Activated CD4-positive, alpha-beta T cell treated with anti-CD3 and anti-CD28 coated beads for 36 hours (primary cell): ENCODE data around the gene IBA57. TPM values are rescaled to one million over a fixed set of nuclear protein-coding genes. Genes with fewer than 3 reads are reported as not detected.

Experiments
- ATAC-seq: fragments of 200-7000 bp; cut with Tn5 transposase; one replicate; pipeline ENCODE4 v1.10.0; 2021; ENCODE audit warnings: mild to moderate bottlenecking, moderate library complexity
- CTCF ChIA-PET: fragments of 350-600 bp; sonication (Branson Sonifier 250); formaldehyde crosslinking; loops from one replicate; lab custom pipeline; 2021; ENCODE audit warnings: antibody characterized with exemption; lab: Charles Lee
- POLR2A ChIA-PET: fragments of 350-600 bp; sonication (Branson Sonifier 250); formaldehyde crosslinking; loops from one replicate; lab custom pipeline; 2021; ENCODE audit warnings: antibody characterized with exemption, inconsistent platforms; lab: Charles Lee
- DNase-seq: peaks from one replicate; pipeline ENCODE4 v3.0.0-alpha.2; 2020
- H3K27ac Mint-ChIP-seq: one replicate; pipeline ENCODE4 v1.8.0; 2021; ENCODE audit warnings: mixed read lengths
- H3K27me3 Mint-ChIP-seq: one replicate; pipeline ENCODE4 v1.8.0; 2021; ENCODE audit warnings: mixed read lengths
- H3K36me3 Mint-ChIP-seq: one replicate; pipeline ENCODE4 v1.8.0; 2021; ENCODE audit warnings: low read depth, mixed read lengths
- H3K4me1 Mint-ChIP-seq: one replicate; pipeline ENCODE4 v1.8.0; 2021; ENCODE audit warnings: mixed read lengths
- H3K4me3 Mint-ChIP-seq: one replicate; pipeline ENCODE4 v1.8.0; 2021; ENCODE audit warnings: mild to moderate bottlenecking, moderate library complexity, mixed read lengths
- H3K9me3 Mint-ChIP-seq: one replicate; pipeline ENCODE4 v1.8.0; 2021; ENCODE audit warnings: low read depth, mixed read lengths
- intact Hi-C, 2 experiments: fragments of 100-400 bp; cut with DNase I in 1 of 2; cut with micrococcal nuclease in 1 of 2; formaldehyde crosslinking; loops; one replicate each; pipeline versions ENCODE4 v1.14.2 to v1.15.1; 2022 to 2024; cut with DNase I, micrococcal nuclease
- total RNA-seq, 2 experiments: library from RNA; stranded (reverse); gene quantifications; one replicate each; pipeline ENCODE4 v1.2.3, GENCODE V29; 2021

Gene IBA57
- total RNA-seq, 2 experiments from 2014 or later, result 6.0 to 8.3 TPM

DNA sequence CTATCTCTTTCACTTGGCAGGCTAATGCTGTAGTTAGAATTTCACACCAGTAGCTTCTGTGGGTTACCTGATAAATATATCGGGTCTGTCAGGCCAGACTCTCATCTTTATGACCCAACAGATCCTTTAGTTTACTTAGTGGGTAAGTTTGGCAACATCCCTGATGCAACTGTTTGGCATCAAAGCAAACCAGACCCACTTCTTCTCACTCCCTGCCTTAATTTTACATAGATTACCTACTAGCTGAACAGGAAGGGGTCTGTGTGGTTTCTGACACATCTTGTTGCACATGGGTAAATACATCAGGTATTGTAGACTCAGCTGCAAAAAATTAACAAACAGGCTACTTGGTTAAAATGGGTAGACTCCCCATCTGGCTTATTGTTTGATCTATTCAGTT is 28.7 kb upstream of the IBA57 start:
- H3K9me3 Mint-ChIP-seq, result no peaks in the 10 kb centered on the region
- peaks cover under 1% of the 10 kb centered on the region for H3K4me1 Mint-ChIP-seq
- H3K4me3 Mint-ChIP-seq, result no peak overlapping the region
- peaks cover 11% of the 10 kb centered on the region for H3K36me3 Mint-ChIP-seq
- POLR2A ChIA-PET, result interaction anchor here (0.6 to 2.3 kb wide), 2 partner anchors 30 to 45 kb away, joined by 3 to 8 read pairs; no protein-coding TSS in a partner anchor
- DNase-seq (no peak), ATAC-seq (no peak)
- H3K27me3 Mint-ChIP-seq, result peaks cover 2% of the 10 kb centered on the region
- intact Hi-C loops, result loop anchor here in 1 of 2 experiments (10.0 kb wide), 1 partner anchor 268 kb away; the partner anchor contains the start of gene TRIM11
- CTCF ChIA-PET, result interaction anchor here (0.6 to 3.6 kb wide), 5 partner anchors 14 to 137 kb away, joined by 3 to 12 read pairs (median 5); partner anchors contain the start of gene IBA57
- no peak overlapping the region for H3K27ac Mint-ChIP-seq

DNA sequence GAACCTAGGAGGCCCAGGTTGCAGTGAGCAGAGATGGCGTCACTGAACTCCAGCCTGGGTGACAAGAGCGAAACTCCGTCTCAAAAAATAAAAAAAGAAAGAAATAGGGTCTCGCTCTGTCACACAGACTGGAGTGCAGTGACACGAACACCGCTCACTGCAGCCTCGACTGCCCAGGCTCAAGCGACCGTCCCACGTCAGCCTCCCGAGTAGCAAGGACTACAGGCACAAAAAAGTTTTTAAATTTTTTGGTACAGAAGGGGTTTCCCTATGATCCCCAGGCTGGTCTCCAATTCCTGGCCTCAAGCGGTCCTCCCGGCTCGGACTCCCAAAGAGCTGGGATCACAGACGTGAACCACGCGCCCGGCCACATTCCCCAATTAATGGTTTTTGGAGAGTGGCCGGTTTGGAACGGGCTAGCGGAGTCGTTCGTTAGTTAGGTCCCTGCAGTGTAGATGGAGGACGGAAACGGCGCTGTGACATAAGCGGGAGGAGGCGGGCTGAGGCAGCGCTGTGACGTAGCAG is 26.1 kb upstream of the IBA57 start:
- Mint-ChIP-seq H3K36me3 (peaks cover 30% of the 10 kb centered on the region), H3K9me3 (no peaks in the 10 kb centered on the region), H3K27me3 (peaks cover 2% of the 10 kb centered on the region), H3K4me3 (peak overlapping the region; percentile 97), H3K27ac (peak overlapping the region; percentile 98), H3K4me1 (peaks cover 24% of the 10 kb centered on the region)
- DNase-seq (no peak), ATAC-seq (peak; percentile 0)
- ChIA-PET CTCF (interaction anchor here (5.4 kb wide), 1 partner anchor 27 kb away, joined by 29 read pairs; the partner anchor contains the start of gene IBA57), POLR2A (no interaction called here)
- intact Hi-C loops, result loop anchor here in 1 of 2 experiments (10.0 kb wide), 1 partner anchor 265 kb away; the partner anchor contains the start of gene TRIM11

DNA sequence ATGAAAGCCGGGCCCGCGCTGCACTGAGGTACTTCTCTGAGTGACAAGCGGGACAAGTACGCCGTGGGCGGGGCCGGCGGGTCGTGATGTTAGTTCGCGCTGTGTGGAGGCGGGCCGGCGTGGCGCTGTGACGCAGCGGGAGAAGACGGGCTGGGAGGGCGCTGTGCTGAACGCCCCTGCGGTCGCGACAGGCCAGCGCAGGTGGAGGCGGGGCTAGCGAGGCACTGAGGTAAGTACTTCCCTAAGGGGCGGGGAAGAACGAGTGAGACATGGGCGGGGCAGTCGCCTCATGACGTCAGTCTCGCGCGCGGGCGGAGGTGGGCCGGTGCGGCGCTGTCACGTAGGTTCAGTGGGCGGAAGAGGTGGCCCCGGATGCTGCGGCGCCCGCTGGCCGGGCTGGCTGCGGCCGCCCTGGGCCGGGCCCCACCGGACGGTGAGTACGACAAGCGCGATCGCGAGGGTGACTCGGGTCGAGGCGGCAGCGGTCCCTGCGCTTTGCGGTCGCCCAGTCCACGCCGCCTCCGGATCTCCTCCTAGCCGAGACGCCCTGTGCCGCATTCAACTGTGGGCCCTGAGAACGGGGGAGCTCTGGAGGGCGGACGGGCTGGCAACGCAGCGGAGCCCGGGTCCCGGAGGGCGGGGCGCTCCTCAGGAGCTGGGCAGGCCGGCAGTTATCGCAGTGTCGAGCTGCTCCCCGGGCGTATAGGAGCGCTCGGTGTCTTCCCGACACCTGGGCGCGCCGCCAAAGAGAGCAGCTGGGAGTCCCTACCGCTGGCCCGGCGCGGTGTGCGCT is 25.5 kb upstream of the IBA57 start, which contains the start of gene GUK1:
Gene GUK1, plus strand, starts transcription at position 349 of the 793 bp plus-strand sequence. Its CDS starts 24 bp downstream, at position 373.
- peak; percentile 100 for DNase-seq
- intact Hi-C loops, result loop anchor here (1.0 to 10.0 kb wide), 16 partner anchors 15 to 352 kb away; partner anchors contain the start of genes ARF1 (in 2 of the 2), MRPL55 (in 2 of the 2), TRIM11 (in 2 of the 2) and C1orf35 (in 1 of the 2)
- Mint-ChIP-seq H3K9me3 (no peaks in the 10 kb centered on the region), H3K4me1 (peaks cover 24% of the 10 kb centered on the region), H3K4me3 (peak within 1 kb of the TSS; percentile 97), H3K27ac (peak within 1 kb of the TSS; percentile 98), H3K27me3 (peaks cover 2% of the 10 kb centered on the region), H3K36me3 (peaks cover 30% of the 10 kb centered on the region)
- CTCF ChIA-PET, result interaction anchor here (2.1 to 5.4 kb wide), 2 partner anchors 9 to 26 kb away, joined by 8 to 29 read pairs; partner anchors contain the start of gene IBA57
- peak; percentile 95 for ATAC-seq
- POLR2A ChIA-PET, result interaction anchor here (0.8 to 1.2 kb wide), 3 partner anchors 25 to 34 kb away, joined by 3 to 4 read pairs (median 4); partner anchors contain the start of gene IBA57

DNA sequence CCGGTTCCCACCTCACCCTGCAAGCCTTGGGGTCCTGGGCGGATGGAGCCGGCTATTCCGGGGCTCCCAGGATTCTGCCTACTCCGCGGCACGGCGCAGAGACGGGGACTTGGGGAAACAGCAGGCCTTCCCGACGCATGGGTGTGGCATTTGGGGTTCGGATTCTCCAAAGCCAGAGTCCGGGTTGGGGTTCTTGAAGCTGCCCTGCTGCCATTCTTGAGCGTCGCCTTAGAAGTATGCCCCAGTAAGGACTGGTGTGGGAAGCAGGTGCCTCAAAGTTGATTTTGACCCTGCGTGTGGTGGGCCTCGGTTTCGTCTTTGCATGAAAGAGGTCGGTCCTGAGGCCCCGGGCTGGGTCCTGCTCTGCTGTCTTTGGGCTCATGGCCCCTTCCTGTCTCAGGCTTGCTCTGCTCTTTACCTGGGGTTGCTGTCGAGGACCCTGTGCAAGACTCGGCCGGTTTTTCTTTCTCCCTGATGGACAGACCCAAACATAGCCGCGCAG is 24.8 kb upstream of the IBA57 start:
- CTCF ChIA-PET, result interaction anchor here (2.1 to 5.4 kb wide), 2 partner anchors 10 to 26 kb away, joined by 8 to 29 read pairs; partner anchors contain the start of gene IBA57
- ATAC-seq, result no peak
- intact Hi-C loops, result loop anchor here (1.0 to 5.0 kb wide), 15 partner anchors 15 to 352 kb away; partner anchors contain the start of genes ARF1 (in 2 of the 2), MRPL55 (in 2 of the 2), C1orf35 (in 1 of the 2) and IBA57 (in 1 of the 2)
- Mint-ChIP-seq H3K27ac (peak overlapping the region; percentile 95), H3K4me3 (peak overlapping the region; percentile 97), H3K4me1 (peaks cover 24% of the 10 kb centered on the region), H3K9me3 (no peaks in the 10 kb centered on the region), H3K36me3 (peaks cover 30% of the 10 kb centered on the region), H3K27me3 (peaks cover 2% of the 10 kb centered on the region)
- peak; percentile 38 for DNase-seq
- POLR2A ChIA-PET, result interaction anchor here (0.8 to 1.2 kb wide), 3 partner anchors 24 to 33 kb away, joined by 3 to 4 read pairs (median 4); partner anchors contain the start of gene IBA57

DNA sequence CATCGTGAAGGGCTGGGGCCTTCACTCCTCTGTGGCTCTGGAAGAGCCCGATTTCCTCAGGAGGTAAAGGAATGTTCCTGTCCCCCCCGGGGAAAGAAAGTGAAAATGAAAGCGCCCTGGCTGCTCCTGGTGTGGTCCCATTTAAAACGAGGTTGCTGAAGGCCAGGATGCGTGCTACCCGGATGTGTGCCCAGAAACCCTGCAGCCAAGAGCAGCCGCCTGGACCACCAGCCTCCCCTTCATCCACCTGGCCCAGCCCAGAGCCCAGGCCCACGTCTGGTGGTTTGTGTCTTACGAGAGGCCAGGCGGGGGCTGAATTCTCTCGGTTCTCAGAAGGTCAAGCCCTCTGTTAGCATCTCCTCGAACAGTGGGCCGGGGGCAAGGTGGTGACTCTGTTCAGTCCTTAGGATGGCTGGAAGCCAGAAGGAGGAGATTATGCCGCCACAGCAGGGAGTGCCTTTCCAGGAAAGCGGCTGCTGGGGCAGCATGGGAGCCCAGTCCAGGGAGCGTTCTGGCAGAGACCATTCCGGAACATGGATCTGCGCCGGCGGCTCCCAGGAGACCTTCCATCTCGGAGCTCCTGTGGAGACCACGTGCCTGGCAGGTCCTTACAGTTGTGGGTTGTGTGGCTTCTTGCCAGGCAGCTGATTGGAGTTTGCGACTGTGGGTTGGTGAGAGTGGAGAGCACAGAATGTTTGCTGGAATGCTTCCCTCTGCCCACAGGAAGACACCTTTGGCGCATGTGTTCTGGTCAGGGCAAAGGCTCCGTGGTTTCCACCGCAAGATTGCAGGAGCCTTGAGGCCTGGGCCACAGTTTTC is 24.2 kb upstream of the IBA57 start:
- ATAC-seq, result no peak
- CTCF ChIA-PET, result interaction anchor here (0.8 to 5.4 kb wide), 3 partner anchors 11 to 25 kb away, joined by 3 to 29 read pairs (median 8); partner anchors contain the start of gene IBA57
- intact Hi-C loops, result loop anchor here in 1 of 2 experiments (5.0 kb wide), 1 partner anchor 71 kb away; no protein-coding TSS in a partner anchor

DNA sequence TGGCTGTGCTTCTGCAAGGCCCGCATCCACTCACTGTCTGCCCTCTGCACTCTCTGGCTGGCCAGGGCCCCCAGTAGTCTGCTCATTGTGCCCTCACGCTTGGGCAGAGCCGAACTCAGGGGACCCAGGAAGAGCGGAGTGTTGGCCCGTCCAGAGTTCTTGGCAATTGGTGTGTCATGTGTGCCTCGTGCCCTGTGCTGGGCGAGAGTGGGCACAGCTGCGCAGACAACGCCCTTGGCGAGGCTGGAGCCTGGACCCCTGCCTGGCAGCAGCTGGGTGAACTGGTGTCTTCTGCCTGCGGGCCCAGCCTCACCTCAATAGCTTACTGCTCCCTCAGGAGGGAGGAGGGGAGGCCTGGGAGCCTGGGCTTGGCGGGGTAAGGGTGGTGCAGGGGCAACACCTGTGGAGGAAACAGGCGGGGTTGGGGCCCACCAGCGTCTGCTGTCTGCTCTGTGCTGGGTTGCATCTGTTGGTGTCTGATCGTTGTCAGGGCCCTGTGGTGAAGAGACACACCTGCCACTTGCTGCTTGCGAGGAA is 23.4 kb upstream of the IBA57 start:
- intact Hi-C loops, result loop anchor here in 1 of 2 experiments (5.0 kb wide), 1 partner anchor 70 kb away; no protein-coding TSS in a partner anchor
- Mint-ChIP-seq H3K27me3 (peaks cover 1% of the 10 kb centered on the region), H3K36me3 (peaks cover 30% of the 10 kb centered on the region), H3K4me3 (peak overlapping the region; percentile 97), H3K4me1 (peaks cover 24% of the 10 kb centered on the region), H3K27ac (peak overlapping the region; percentile 95), H3K9me3 (no peaks in the 10 kb centered on the region)
- CTCF ChIA-PET, result interaction anchor here (0.8 to 5.4 kb wide), 4 partner anchors 10 to 24 kb away, joined by 3 to 29 read pairs (median 6); partner anchors contain the start of gene IBA57
- peak; percentile 14 for DNase-seq
- ATAC-seq, result no peak
- POLR2A ChIA-PET, result interaction anchor here (1.0 kb wide), 1 partner anchor 31 kb away, joined by 3 read pairs; no protein-coding TSS in a partner anchor

More for the DNA sequence above, 24.2 kb upstream of the IBA57 start:
- peak overlapping the region; percentile 97 for H3K4me3 Mint-ChIP-seq
- peaks cover 30% of the 10 kb centered on the region for H3K36me3 Mint-ChIP-seq
- no peaks in the 10 kb centered on the region for H3K9me3 Mint-ChIP-seq
- POLR2A ChIA-PET, result no interaction called here
- peak; percentile 51 for DNase-seq
- peaks cover 24% of the 10 kb centered on the region for H3K4me1 Mint-ChIP-seq
- H3K27ac Mint-ChIP-seq, result peak overlapping the region; percentile 95
- peaks cover 2% of the 10 kb centered on the region for H3K27me3 Mint-ChIP-seq

DNA sequence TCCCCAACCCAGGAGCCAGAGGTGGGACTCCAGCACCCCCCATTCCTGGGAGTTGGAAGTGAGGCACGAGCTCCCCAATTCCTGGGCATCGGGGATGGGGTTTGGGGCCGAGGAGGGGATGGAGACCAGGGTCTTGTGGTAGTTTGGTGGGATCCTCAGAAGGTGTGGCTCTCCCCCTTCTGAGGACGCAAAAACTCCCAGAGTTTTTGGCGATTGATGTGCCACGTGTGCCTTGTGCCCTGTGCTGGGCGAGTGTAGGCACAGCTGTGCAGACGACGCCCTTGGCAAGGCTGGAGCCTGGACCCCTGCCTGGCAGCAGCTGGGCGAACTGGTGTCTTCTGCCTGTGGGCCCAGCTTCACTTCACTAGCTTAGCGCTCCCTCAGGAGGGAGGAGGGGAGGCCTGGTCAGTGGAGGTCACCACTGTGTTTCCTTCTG is 22.9 kb upstream of the IBA57 start:
- H3K4me1 Mint-ChIP-seq, result peaks cover 24% of the 10 kb centered on the region
- H3K36me3 Mint-ChIP-seq, result peaks cover 30% of the 10 kb centered on the region
- DNase-seq, result no peak
- H3K4me3 Mint-ChIP-seq, result peak overlapping the region; percentile 97
- intact Hi-C loops, result loop anchor here in 1 of 2 experiments (5.0 kb wide), 1 partner anchor 70 kb away; no protein-coding TSS in a partner anchor
- no peaks in the 10 kb centered on the region for H3K27me3 Mint-ChIP-seq
- no peak for ATAC-seq
- no peaks in the 10 kb centered on the region for H3K9me3 Mint-ChIP-seq
- H3K27ac Mint-ChIP-seq, result peak overlapping the region; percentile 42
- CTCF ChIA-PET, result interaction anchor here (1.2 to 5.4 kb wide), 3 partner anchors 11 to 24 kb away, joined by 3 to 29 read pairs (median 9); partner anchors contain the start of gene IBA57
- POLR2A ChIA-PET, result interaction anchor here (0.8 to 1.3 kb wide), 3 partner anchors 21 to 31 kb away, joined by 3 read pairs; partner anchors contain the start of gene IBA57

DNA sequence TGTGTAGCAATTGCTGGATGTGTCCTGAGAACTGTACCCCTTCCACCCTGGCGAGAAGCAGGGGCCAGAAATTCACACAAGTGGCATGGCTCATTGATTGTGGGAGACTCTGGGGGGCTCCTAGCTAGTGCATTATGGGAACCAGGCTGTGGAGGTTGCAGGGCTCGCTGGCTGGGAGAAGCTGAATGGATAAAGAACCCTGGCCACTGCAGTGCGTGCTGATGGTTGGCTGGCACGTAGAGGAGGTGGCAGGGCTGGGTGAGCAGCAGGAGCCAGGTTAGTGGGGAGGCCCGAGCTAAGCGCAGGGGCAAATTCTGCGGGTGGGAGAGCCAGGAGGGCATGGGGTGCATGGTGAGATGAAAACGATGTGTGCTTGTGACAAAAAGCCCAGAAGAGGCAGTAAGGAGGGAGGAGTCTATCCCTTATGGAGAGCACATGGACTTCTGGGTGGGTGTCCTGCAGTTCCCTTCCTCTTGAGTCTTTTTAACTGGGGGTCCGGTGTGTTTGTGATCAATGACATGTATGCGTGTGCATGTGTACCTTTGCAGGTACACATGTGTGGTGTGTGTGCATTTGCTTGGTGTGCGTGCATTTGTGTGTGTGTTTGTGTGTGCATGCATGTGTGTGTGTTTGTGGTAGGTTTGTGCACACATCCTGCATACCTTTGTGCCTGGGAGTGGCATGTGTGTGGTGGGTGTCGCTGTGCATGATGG is 22.0 kb upstream of the IBA57 start:
- Mint-ChIP-seq H3K27ac (peak overlapping the region; percentile 64), H3K9me3 (no peaks in the 10 kb centered on the region), H3K27me3 (no peaks in the 10 kb centered on the region), H3K4me3 (peak overlapping the region; percentile 97), H3K36me3 (peaks cover 30% of the 10 kb centered on the region), H3K4me1 (peaks cover 24% of the 10 kb centered on the region)
- ChIA-PET CTCF (interaction anchor here (1.6 to 5.4 kb wide), 2 partner anchors 10 to 23 kb away, joined by 9 to 29 read pairs; partner anchors contain the start of gene IBA57), POLR2A (interaction anchor here (0.8 to 1.3 kb wide), 2 partner anchors 20 to 22 kb away, joined by 3 read pairs; partner anchors contain the start of gene IBA57)
- intact Hi-C loops, result loop anchor here in 1 of 2 experiments (5.0 kb wide), 1 partner anchor 69 kb away; no protein-coding TSS in a partner anchor
- DNase-seq (no peak), ATAC-seq (no peak)
